Activated CD4-positive, alpha-beta T cell treated with anti-CD3 and anti-CD28 coated beads for 48 hours (primary cell): ENCODE data around the gene MUC15.
"Not testable (repeated sequence)": the region's sequence is repeated elsewhere in the genome, so short reads cannot be mapped to it uniquely, and the experiment has no call there.

Experiments used
- DNase-seq: peaks from one replicate; pipeline ENCODE4 v3.0.0-alpha.2; 2020

Gene MUC15

DNA sequence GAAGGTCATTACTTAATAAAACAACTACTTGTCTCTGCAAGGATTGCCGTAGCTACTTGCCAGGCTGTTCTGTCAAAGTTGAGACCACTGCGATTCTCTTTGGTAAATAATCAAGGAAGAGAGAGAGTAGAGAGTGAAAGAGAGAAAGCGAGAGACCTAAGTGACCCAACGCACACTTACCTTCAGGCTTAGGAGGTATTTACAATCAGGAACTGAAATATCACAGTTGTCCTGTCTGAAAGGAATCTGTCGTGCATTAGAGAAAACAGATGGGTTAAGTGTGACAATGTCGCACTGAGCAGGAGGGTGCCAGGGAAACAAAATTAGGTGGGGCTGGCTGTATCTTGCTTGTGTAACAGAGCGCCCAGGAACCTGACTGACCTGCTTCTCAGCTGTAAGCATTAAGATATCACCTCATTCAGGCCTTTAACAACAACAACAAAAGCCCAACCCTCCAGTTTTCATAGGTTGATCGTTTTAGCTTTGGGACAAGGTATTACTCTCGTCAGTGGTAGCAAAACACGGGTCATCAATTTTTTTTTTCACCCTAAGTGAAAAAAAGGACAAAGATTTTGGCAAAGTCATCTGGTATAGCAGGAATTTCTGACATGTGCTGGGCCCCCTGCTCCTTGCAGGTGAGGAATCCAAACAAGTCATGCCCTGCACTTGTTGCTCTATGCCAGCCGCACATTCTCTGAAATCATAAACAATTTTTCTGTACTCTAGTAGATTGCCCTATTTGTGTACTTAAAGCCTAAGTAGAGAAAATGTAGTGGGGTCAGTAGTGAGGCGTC is at the start of gene MUC15:
Gene MUC15, minus strand, starts transcription at position 403 of the 794 bp plus-strand sequence. CDS start 5,169 bp downstream, outside the sequence.
- DNase-seq: no peak

DNA sequence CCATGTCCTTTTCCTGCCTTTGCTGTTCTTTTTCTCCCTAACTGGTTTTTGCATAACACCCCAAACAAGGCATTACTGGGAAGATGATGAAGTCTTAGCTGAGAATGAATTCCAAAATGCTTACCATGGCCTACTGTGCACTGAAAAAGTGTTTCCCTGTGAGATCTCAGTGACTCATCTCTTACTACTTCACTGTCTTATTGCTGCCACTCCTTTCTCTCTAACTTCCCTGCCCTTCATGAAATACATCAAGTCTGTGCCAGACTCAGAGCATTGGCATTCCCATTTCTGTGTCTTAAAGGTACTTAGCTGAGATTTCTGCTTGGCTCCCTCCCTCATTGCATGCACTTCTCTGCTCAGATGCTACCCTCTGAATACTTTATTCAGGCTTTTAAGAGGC is 49.1 kb upstream of the MUC15 start:
- no peak for DNase-seq

DNA sequence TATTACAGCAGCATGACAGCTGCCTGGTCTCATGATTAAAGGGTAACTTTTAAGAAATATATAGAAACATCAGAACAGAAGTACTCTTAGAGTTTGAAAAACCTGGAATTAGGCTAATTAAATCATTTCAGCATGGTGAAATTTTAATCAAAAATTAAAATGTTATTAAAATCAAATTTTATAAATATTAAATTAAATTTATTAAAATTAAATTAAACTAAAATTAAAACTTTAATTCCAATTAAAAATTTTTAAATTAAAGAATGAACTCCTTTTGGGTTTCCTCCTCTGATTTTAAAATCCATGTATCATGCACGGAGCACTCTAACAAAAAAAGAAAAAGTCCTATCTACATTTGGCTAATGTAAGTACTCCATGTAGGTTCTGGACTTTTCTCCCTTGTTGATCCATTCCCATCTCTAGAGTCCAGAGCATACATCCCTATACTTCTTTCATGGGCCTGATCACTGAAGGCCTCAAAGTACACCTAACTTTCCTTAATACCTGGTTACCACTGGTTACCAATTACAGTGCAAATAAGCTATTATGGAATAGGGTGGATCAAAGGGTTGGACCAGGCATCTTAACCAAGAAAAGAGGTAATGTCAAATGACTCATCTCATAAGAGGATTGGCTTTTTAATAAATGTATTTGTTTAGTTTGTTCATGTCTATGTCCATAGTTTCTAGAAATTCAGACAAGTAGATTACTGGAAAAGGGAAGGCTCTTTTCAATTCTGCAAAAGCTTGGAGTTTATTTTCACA is 48.4 kb upstream of the MUC15 start:
- DNase-seq: no peak

DNA sequence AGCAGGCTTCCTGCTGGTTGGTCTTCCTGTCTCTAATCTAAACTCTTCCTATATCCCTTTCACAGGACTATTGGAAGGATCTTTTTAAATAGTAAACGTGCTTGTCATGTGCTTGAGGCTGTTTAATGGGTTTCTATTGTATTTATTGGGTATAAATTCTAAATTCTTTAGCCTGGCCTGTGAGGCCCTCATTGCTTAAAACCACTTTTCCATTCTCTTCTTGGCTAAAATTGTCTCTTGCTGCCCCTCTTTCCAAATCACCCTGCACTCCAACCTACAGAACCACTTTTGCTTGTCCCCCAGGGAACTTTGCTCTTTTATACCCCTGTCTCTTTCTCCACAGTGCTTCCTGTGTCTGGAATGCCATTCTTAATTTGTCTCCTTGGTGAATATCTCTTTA is 46.4 kb upstream of the MUC15 start:
- no peak for DNase-seq

DNA sequence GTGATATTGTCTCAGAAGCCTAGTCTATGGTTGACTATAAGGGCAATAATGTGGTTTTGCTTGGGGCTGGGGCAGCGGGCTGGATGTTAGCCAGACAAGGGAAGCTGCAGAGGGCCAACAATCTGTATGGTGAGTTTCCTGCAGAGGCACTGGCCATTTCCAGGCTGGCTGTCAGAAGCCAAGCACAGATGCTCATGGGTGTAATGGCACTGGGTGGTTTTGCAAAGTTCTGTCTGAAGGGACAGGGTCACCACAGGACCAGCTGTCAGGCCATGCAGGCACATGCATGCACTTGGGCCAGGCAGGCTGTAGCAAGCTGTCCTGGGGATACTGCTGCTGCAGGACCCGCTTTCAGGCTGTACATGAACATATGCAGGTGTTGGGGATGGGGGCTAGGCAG is 41.7 kb upstream of the MUC15 start:
- no peak for DNase-seq

DNA sequence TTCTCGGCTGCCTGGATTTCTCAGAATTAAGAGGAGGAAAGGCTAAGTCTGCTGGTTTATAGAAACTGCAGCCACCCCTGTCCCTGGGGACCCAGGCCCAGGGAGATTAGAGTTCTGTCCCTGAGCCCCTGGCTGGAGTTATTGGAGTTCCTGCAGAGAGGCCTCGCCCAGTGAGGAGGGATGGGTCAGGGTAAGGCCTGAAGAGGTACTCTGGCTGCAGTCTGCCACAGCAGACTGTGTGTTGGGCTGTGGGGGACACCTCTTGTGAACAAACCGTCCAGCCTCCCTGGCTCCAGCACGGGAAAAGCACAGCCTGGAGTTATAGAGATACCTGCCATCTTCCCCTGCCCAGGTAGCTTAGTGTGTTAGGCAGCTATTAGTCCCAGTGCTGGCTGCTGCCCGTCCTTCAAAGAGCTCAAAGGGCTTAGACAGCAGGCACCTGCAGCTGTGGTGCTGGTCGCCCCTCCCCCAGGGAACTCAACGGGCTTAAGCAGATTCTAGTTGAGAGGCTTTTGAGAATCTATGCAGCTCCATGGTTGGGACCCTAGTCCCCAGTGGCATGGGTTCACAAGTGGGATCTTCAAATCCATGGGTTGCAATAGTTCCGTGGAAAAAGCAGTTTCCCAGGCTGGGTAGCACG is 36.6 kb upstream of the MUC15 start:
- no peak for DNase-seq

- DNase-seq: no peak
Measured at GRCh38 chr11:26607725-26608506, 35.9 kb upstream of the MUC15 start.

DNA sequence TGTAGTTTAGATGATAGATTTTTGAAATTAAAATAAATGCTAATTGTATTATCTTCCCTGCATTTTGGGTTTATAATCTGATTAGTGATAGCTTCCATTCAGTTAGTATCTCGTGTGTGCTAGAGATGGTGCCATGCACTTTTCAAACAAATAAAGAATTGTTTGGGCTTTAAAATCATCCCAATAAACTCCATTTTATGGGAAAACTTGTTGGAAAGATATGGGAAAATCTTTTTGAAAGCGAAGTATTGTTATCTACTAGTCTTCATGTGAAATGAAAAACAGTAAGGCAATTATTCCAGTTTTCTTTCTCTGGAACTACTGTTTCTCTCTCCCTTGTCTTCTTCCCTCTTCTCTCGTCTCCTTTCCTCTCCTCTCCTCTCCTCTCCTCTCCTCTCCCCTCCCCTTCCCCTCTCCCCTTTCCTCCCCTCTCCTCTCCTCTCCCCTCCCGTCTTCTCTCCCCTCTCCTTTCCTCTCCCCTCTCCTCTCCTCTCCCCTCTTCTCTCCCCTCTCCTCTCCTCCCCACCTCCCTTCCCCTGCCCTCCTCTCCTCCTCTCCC is 27.9 kb upstream of the MUC15 start:
- DNase-seq: no peak

DNA sequence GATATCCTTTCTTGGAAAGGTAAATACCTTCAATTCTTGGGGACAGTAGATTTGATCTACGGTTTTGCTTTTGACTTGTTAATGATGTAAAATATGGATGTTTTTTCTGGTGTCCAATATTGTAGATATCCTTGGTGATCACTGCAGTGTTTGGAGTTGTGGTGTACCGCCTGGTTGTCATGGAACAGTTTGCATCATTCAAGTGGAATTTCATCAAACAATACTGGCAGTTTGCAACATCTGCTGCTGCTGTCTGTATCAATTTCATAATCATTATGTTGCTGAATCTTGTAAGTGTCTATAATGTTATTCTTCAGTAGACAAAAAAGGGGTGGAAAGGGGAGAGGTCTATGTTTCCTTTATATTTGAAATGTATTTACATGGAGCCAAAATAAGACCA is 27.4 kb upstream of the MUC15 start:
- DNase-seq: no peak

DNA sequence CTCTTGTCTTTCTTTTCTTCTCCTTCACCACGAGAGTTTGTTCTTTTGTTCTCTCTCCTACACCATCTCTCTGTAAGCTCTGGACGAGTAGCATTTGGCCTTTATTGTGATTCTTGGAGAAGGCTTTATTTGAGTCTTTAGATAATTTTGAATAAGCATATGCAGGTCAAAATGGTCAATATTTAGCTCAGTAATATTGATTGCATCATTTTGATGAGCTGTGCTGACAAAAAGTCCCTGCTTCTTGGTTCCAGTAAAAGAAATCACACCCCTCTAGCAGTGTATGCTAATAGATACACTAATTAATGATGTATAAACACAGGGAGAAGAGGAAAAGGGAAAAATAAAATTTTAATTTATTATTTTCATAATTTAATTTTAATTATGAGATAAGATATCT is 25.8 kb upstream of the MUC15 start:
- no peak for DNase-seq

GRCh38 chr11:26597049-26597689 is 25.1 kb upstream of the MUC15 start:
- DNase-seq: not testable (repeated sequence)

DNA sequence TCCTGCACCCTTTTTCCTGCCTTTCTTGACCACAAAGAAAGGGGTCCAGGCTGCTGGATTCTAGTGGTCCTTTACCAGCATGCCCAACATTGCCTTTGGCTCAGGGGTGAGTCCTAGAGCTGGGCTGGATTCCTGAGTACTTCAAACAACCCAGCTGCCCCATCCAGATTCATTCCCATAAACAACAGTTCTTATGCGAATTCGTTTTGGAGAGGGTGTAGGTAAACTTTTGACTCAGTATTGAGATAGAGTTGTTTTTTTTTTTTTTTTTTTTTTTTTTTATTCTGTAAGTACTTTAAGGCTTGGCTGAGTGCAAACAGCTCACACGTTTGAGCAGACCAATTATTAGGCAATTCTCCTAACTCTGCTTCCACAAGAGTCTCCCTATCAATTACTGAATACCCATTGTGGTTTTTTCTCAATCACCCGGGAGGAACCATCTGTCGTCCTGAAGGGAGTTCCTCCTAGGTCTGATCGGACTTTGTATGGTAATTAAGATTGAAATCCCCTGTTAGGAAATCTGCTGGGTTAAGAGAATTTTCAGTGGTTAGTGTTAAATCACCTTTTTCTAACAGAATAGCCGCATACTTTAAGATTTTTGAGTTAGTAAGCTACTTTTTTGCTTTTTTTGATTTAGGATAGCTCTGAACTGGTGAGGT is 23.3 kb upstream of the MUC15 start:
- DNase-seq: not testable (repeated sequence)

- DNase-seq: no peak
Measured at GRCh38 chr11:26593691-26594090, 21.6 kb upstream of the MUC15 start.

DNA sequence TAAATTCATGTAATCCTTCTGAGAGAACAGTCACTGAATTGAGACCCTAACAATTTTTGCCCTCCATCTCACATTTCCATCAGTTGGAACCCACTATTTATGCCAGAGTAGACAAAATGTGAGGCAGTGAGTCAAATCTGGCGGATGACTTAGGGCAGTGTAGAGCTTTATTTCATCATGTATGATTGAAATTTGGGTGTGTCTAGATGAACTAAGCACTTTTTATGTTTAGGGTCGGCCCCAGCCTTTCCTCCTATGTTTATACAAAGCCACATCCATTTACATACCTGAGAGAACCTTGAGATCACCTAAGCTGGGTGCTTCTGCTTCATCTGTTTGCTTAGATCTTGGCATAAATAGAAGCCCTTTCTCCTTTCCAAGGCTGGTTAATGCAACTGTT is 15.0 kb upstream of the MUC15 start:
- DNase-seq: no peak

- DNase-seq: no peak
Measured at GRCh38 chr11:26584818-26585217, 12.8 kb upstream of the MUC15 start.

- no peak for DNase-seq
Measured at GRCh38 chr11:26583550-26583949, 11.5 kb upstream of the MUC15 start.

DNA sequence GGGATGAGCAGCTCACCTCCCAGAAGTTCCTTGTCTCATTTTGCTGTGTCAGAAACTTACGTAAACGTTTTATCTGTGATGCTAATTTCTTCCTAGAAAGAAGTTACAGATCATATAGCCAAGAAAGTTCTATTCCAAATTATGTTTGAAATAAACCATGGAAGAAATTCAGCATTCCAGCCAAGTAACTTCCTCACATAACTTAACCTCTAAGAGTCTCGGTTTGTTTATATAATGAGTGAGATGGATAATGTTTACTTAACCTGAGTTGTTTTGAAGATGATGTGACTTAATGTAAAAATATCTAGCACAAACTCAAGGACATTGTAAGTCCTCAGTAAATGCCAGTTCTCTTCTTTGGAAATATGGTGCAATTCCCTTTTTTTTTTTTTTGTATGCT is 8.9 kb upstream of the MUC15 start:
- DNase-seq: no peak

DNA sequence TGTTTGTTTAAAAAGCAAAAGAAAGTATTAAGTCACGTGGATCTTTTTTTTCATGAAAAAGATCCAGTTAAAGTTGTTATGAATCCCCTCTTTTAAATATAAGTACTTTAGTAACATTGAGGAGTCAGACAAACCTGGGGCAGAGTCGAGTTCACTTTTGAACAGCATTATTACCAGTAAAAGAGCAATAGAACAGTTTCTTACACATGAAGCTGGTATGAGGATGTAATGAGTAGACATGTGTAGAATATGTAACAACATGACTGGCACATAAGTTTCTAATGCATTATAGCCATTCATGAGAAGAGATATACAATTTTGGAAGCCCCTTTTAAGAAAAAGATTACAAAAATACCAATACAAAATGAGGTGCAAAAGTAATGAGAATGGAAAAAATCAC is 7.6 kb upstream of the MUC15 start:
- DNase-seq: no peak

GRCh38 chr11:26578998-26579661 is 7.1 kb upstream of the MUC15 start:
- DNase-seq: no peak

- DNase-seq: no peak
Measured at GRCh38 chr11:26575946-26576345, 3.9 kb upstream of the MUC15 start.

GRCh38 chr11:26573896-26574295 is 1.8 kb upstream of the MUC15 start:
- DNase-seq: no peak
